Liver (tissue), 9 donors: Measurements from ENCODE around the gene TP73. TPM values are rescaled to one million over a fixed set of nuclear protein-coding genes. Genes with fewer than 3 reads are reported as not detected.

Experiments used
- DNase-seq: peaks from one replicate; pipeline ENCODE4 v3.0.0-alpha.2; 2017; ENCODE audit warnings: low spot score
- H3K27ac ChIP-seq, 2 donors: one replicate each; pipeline ENCODE4 v1.7.0; 2013; ENCODE audit warnings: inconsistent platforms in 2 of 2, low read length in 2 of 2, control low read depth in 1 of 2, low read depth in 1 of 2, mild to moderate bottlenecking in 1 of 2
- H3K27me3 ChIP-seq, 4 donors: one replicate each; pipeline versions ENCODE4 v1.6.1 to v1.7.0; 2013; ENCODE audit warnings: low read length in 3 of 4, inconsistent platforms in 1 of 4, mild to moderate bottlenecking in 1 of 4, moderate library complexity in 1 of 4; ENCODE audit not compliant: control insufficient read depth in 4 of 4, insufficient read depth in 4 of 4
- H3K36me3 ChIP-seq, 4 donors: one replicate each; pipeline versions ENCODE4 v1.6.1 to v1.7.0; 2013; ENCODE audit warnings: low read length in 3 of 4, mild to moderate bottlenecking in 3 of 4, low read depth in 1 of 4, moderate library complexity in 1 of 4; ENCODE audit not compliant: control insufficient read depth in 4 of 4, insufficient read depth in 3 of 4
- H3K4me1 ChIP-seq, 4 donors: one replicate each; pipeline versions ENCODE4 v1.6.1 to v1.7.0; 2013; ENCODE audit warnings: low read length in 3 of 4, mild to moderate bottlenecking in 3 of 4, moderate library complexity in 1 of 4; ENCODE audit not compliant: control insufficient read depth in 4 of 4, insufficient read depth in 4 of 4
- H3K4me3 ChIP-seq, 3 donors: one replicate each; pipeline versions ENCODE4 v1.6.1 to v1.7.0; 2013; ENCODE audit warnings: low read length in 3 of 3, control low read depth in 1 of 3, low read depth in 1 of 3, mild to moderate bottlenecking in 1 of 3
- H3K9ac ChIP-seq, 2 donors: one replicate each; pipeline ENCODE4 v1.7.0; 2013; ENCODE audit warnings: low read length in 2 of 2, mild to moderate bottlenecking in 2 of 2, moderate library complexity in 2 of 2, control low read depth in 1 of 2, low read depth in 1 of 2
- H3K9me3 ChIP-seq, 4 donors: one replicate each; pipeline versions ENCODE4 v1.6.1 to v1.7.0; 2013; ENCODE audit warnings: low read length in 3 of 4; ENCODE audit not compliant: control insufficient read depth in 4 of 4
- ATF3 ChIP-seq: IDR thresholded peaks from 2 replicates; pipeline ENCODE4 v1.6.1; 2016; ENCODE audit warnings: antibody characterized with exemption
- CTCF ChIP-seq: fragments of 150-350 bp; IDR thresholded peaks from 2 replicates; pipeline ENCODE4 v1.5.1; 2017; ENCODE audit warnings: improper control_type of control experiment, low read depth, low read length; ENCODE audit not compliant: missing input control
- EGR1 ChIP-seq, 2 donors: IDR thresholded peaks; 2 replicates each; pipeline ENCODE4 v1.6.1; 2016 to 2018; ENCODE audit warnings: antibody characterized with exemption in 2 of 2, low read depth in 2 of 2
- FOXA2 ChIP-seq: IDR thresholded peaks from 2 replicates; pipeline ENCODE4 v1.6.1; 2016; ENCODE audit warnings: antibody characterized with exemption
- GABPA ChIP-seq, 2 donors: IDR thresholded peaks in 1 of 2; conservative IDR thresholded peaks in 1 of 2; 2 replicates each; pipeline ENCODE4 v1.6.1; 2016; ENCODE audit warnings: antibody characterized with exemption in 2 of 2, mild to moderate bottlenecking in 1 of 2, moderate library complexity in 1 of 2
- HNF4A ChIP-seq, 2 donors: conservative IDR thresholded peaks; 2 replicates each; pipeline ENCODE4 v1.6.1; 2016; ENCODE audit warnings: antibody characterized with exemption in 2 of 2, mild to moderate bottlenecking in 2 of 2
- HNF4G ChIP-seq: IDR thresholded peaks from 2 replicates; pipeline ENCODE4 v1.6.1; 2016; ENCODE audit warnings: antibody characterized with exemption
- JUND ChIP-seq, 2 donors: IDR thresholded peaks; 2 replicates each; pipeline ENCODE4 v1.6.1; 2016; ENCODE audit warnings: antibody characterized with exemption in 2 of 2
- MAX ChIP-seq: IDR thresholded peaks from 2 replicates; pipeline ENCODE4 v1.6.1; 2016; ENCODE audit warnings: antibody characterized with exemption
- NR2F2 ChIP-seq: IDR thresholded peaks from 2 replicates; pipeline ENCODE4 v1.6.1; 2016; ENCODE audit warnings: antibody characterized with exemption
- RAD21 ChIP-seq, 2 donors: IDR thresholded peaks; 2 replicates each; pipeline ENCODE4 v1.6.1; 2016; ENCODE audit warnings: antibody characterized with exemption in 2 of 2, mild to moderate bottlenecking in 2 of 2
- REST ChIP-seq: IDR thresholded peaks from 2 replicates; pipeline ENCODE4 v1.6.1; 2016; ENCODE audit warnings: antibody characterized with exemption, mild to moderate bottlenecking
- RXRA ChIP-seq, 2 donors: IDR thresholded peaks; 2 replicates each; pipeline ENCODE4 v1.6.1; 2017 to 2018; ENCODE audit warnings: antibody characterized with exemption in 2 of 2, mild to moderate bottlenecking in 1 of 2
- ZBTB33 ChIP-seq: IDR thresholded peaks from 2 replicates; pipeline ENCODE4 v1.6.1; 2016; ENCODE audit warnings: antibody characterized with exemption
- WGBS: extraction: QIAGEN DNeasy Blood & Tissue Kit; methylation state at CpG from one replicate; pipeline ENCODE4 v1.1.7; 2013; 5-methylcytosine and 5-hydroxymethylcytosine counted together
- polyA plus RNA-seq, 2 donors: library from polyadenylated mRNA; stranded (reverse) in 1 of 2; unstranded in 1 of 2; fragments of 200-250 nt in 1 of 2; fragments of >200 nt in 1 of 2; fragmentation: Nextera tagmentation in 1 of 2; extraction: Ambion mirVana in 1 of 2; gene quantifications; one replicate each; pipeline versions ENCODE4 v1.2.1 to v1.2.3, GENCODE V29; 2013 to 2015
- total RNA-seq, 2 donors: library from RNA; depleted of rRNA; stranded (reverse); fragments of >200 nt; gene quantifications; one replicate each; pipeline ENCODE4 v1.2.3, GENCODE V29; 2014
- donor health status: healthy.
- donor health status: healthy.
- donor health status: healthy.
- donor health status: healthy.
- donor health status: healthy.

TP73 gene
- total and polyA plus RNA-seq, 4 donors: 0.08 to 0.29 (median 0.18) TPM

- H3K36me3 ChIP-seq: peaks cover 1 to 25% (median 7%) of the 10 kb centered on the region in 4 donors
- H3K9ac ChIP-seq: no peak overlapping the region
- no peaks in the 10 kb centered on the region for H3K27me3 ChIP-seq
- H3K27ac ChIP-seq: no peak overlapping the region
- TF ChIP-seq GABPA (IDR thresholded peaks at IDR 0.05 in 1 of 2, conservative IDR thresholded peaks at IDR 0.05 in 1 of 2) (no peak), RXRA (IDR thresholded peaks at IDR 0.05) (no peak), ZBTB33 (no peak), CTCF (no peak), EGR1 (IDR thresholded peaks at IDR 0.05; ENCODE audit: low read depth in 2 of 2) (no peak), HNF4A (conservative IDR thresholded peaks at IDR 0.05) (no peak), REST (no peak), NR2F2 (no peak), ATF3 (no peak), HNF4G (no peak), JUND (IDR thresholded peaks at IDR 0.05) (no peak), FOXA2 (no peak), MAX (no peak), RAD21 (IDR thresholded peaks at IDR 0.05) (no peak)
- WGBS: 94% methylated on average over 24 of the region's 24 CpGs
- H3K9me3 ChIP-seq: no peaks in the 10 kb centered on the region
- peaks cover 8 to 36% (median 19%) of the 10 kb centered on the region in 4 donors for H3K4me1 ChIP-seq
- no peak overlapping the region for H3K4me3 ChIP-seq
- DNase-seq: no peak
Measured at GRCh38 chr1:3742439-3743298, 90.4 kb downstream of the TP73 start.
